ENCODE measurements around the gene PSAT1. TPM values are rescaled to one million over a fixed set of nuclear protein-coding genes. Genes with fewer than 3 reads are reported as not detected.

Gene PSAT1
- total RNA-seq, 1 experiment from 2014 or later = 323 TPM

GRCh38 chr9:78365748-78366697, 69.1 kb downstream of the PSAT1 start:
- DNase-seq (ENCODE audit: low spot score) = peak; percentile 8

DNA sequence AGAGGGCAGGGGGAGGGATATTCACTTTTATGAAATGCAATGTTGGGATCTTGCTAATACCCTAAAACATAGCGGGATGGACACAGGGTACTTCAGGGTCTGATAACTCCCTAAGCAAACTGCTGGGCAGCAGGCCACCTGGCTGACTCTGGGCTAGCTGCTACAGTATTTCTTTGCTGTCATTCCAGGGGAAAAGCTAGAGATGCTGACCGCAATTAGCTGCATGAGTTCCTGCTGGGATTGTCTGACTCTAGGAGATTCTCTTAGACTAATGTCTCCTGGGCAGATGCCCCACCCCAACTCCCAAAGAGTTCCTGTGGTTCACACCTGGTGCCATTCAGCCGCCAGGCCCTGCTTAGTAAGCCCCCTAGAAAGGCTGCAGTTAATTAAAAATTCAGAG, 69.9 kb downstream of the PSAT1 start:
- no peak for DNase-seq (ENCODE audit: low spot score)

- no peak for DNase-seq (ENCODE audit: low spot score)
These were observed 71.3 kb downstream of the PSAT1 start for GRCh38 chr9:78368236-78368635.

- DNase-seq (ENCODE audit: low spot score) = peak; percentile 63
These were observed 72.8 kb downstream of the PSAT1 start for GRCh38 chr9:78369639-78370219.

- no peak for DNase-seq (ENCODE audit: low spot score)
These were observed 74.1 kb downstream of the PSAT1 start for GRCh38 chr9:78370991-78371390.

GRCh38 chr9:78371981-78372380, 75.1 kb downstream of the PSAT1 start:
- no peak for DNase-seq (ENCODE audit: low spot score)

Other genes starting within 250 kb of the PSAT1 start
- gene CEP78, start 61.0 kb upstream of the PSAT1 start, total RNA-seq (2014; rRNA removed; shearing (Covaris generic)) = 24.2 and 30.9 TPM in 2 replicates

Measured in H4 (cell line).